ENCODE results near the gene RGS9BP. TPM values are rescaled to one million over a fixed set of nuclear protein-coding genes. Genes with fewer than 3 reads are reported as not detected.
"Not testable (repeated sequence)": the region's sequence is repeated elsewhere in the genome, so short reads cannot be mapped to it uniquely, and the experiment has no call there.

The RGS9BP gene
- polyA plus RNA-seq, 3 donors: 0.29 to 0.55 (median 0.34) TPM

DNA sequence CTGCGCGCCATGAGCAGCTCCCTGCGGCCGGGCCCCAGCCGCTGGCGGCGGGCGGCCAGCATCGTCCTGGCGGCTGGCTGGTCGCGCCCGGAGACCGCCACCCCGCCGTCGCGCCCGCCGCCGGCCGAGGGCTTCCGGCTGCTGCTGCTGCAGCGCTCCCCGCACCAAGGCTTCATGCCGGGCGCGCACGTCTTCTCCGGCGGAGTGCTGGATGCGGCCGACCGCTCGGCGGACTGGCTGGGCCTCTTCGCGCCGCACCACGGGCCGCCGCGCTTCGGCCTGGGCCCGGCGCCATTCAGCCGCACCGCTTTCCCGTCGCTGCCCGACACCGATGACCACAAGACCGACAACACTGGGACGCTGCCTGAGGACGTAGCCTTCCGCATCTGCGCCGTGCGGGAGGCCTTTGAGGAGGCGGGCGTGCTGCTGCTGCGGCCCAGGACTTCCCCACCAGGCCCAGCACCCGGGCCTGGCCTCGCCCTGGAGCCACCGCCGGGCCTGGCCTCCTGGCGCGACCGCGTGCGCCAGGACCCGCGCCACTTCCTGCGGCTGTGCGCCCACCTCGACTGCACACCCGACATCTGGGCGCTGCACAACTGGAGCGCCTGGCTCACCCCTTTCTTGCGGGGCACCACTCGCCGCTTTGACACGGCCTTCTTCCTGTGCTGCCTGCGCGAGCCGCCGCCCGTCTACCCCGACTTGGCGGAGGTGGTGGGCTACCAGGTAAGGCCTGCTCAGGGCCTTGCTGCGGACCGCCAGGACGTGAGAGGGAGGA, 16.5 kb downstream of the RGS9BP start:
- peak in 2 of 11 donors; percentile 54 to 58 for DNase-seq (ENCODE audit: extremely low read depth in 1 of 11, low read depth in 9 of 11, low spot score in 4 of 11)

DNA sequence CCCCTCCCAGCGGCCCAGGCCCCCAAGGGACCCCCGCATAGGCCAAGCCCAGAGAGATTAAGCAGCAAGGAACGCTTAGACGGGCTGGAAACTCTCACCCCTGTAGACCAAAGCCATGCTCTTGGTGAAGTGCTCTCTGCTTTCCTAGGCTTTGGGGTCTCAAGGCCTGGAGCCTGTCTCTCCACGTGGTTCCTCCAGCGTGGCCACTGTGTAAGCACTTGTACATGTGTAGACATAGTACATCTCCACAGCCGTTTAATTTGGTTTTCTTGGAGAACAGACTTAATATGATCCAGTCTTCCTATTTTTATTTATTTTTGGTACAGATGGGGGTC, 17.0 kb downstream of the RGS9BP start:
- DNase-seq (ENCODE audit: extremely low read depth in 1 of 11, low read depth in 9 of 11, low spot score in 4 of 11): no peak

DNA sequence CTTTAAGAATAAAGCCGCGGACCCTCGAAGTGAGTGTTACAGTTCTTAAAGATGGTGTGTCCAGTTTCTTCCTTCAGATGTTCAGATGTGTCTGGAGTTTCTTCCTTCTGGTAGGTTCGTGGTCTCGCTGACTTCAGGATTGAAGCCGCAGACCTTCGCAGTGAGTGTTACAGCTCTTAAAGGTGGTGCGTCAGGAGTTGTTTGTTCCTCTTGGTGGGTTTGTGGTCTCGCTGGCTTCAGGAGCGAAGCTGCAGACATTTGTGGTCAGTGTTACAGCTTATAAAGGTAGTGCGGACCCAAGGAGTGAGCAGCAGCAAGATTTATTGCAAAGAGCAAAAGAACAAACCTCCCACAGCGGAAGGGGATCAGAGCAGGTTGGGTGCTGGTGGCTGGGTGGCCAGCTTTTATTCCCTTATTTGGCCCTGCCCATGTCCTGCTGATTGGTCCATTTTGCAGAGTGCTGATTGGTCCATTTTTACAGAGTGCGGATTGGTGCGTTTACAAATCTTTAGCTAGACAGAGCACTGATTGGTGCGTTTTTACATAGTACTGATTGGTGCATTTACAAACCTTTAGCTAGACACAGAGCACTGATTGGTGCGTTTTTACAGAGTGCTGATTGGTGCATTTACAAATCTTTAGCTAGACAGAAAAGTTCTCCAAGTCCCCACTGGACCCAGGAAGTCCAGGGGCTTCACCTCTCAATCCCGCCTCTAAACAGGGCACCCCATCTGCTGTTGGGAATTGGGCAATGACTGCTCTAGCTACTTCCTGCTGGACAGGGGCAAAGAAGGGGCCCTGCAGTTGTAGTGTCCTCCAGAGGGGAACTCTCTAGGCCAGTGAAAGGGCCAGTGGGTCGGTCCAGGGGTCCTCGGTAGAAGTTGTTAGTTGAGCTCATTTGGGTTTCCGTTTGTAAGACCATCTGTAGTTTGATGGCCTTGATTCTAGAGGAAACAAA, 17.8 kb downstream of the RGS9BP start:
- not testable (repeated sequence) for DNase-seq (ENCODE audit: extremely low read depth in 1 of 11, low read depth in 9 of 11, low spot score in 4 of 11)

DNA sequence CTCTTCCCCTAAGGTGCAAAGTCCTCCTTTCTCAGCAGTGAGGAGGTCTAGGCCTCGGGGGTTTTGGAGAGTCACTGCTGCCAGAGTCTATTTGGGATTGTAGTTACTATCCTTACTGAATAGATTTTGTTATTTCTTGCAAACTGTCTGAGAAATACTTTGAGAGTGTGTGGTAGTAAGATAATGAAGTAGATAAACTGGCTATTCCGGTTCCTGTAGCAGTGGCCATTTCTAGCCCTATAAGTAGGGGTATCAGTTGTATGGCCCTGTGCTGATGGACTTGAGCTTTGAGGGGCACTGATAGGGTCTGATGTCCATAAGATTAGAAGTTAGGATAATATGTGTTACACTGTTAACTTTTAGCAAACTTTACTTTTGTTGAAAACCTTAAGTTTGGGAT, 18.7 kb downstream of the RGS9BP start:
- not testable (repeated sequence) for DNase-seq (ENCODE audit: extremely low read depth in 1 of 11, low read depth in 9 of 11, low spot score in 4 of 11)

DNA sequence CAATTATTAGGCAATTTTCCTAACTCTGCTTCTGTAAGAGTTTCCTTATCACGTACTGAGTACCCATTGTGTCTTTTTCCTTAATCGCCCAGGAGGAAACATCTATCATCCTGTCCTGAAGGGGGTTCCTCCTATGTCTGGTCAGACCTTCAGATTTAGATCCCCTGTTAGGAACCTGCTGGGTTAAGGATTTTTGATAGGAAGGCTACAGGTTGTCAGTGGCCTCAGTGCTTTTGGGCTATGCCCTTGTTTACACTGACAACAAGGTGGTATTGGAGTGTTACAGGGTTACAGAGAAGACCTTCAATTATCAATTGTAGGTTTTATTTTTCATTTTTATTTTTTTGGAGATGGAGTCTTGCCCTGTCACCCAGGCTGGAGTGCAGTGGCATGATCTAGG, 19.2 kb downstream of the RGS9BP start:
- DNase-seq (ENCODE audit: extremely low read depth in 1 of 11, low read depth in 9 of 11, low spot score in 4 of 11): not testable (repeated sequence)

DNA sequence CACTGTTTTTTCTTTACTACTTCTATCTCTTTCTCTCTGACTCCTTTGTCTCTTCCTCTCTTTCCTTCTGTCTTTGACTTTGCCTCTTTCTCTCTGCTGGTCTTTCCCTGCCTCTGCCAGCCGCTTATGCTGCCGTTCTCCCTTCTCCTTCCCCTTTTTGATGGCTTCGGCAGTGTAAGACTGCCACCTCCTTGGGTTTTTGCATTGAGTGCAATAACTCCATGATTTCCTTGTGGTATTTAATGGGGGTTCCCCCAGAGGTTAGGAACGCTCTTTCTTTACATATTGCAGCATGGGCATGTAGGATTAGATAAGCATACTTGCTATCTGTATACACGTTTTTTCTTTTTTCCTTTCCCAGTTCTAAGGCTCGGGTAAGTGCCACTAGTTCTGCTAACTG, 19.9 kb downstream of the RGS9BP start:
- not testable (repeated sequence) for DNase-seq (ENCODE audit: extremely low read depth in 1 of 11, low read depth in 9 of 11, low spot score in 4 of 11)

DNA sequence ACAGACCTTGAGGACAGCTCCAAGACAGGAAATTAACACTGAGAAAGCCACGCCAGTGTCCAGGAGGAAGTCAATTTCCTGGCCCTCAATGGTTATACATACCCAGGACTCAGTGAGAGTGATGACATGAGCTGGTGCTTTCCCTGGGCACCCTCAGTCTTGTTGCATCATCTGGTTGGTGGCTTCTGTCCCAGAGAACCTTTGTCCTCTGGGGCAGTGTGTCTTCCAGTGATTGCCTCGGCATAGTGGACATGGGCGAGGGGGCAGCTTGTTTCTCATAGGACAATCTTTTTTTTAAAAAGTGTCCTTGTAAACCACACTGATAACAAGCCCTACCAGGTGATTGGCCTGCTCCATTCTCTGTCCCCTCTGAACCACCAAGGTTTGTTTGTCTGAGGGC, 21.1 kb downstream of the RGS9BP start:
- not testable (repeated sequence) for DNase-seq (ENCODE audit: extremely low read depth in 1 of 11, low read depth in 9 of 11, low spot score in 4 of 11)

DNA sequence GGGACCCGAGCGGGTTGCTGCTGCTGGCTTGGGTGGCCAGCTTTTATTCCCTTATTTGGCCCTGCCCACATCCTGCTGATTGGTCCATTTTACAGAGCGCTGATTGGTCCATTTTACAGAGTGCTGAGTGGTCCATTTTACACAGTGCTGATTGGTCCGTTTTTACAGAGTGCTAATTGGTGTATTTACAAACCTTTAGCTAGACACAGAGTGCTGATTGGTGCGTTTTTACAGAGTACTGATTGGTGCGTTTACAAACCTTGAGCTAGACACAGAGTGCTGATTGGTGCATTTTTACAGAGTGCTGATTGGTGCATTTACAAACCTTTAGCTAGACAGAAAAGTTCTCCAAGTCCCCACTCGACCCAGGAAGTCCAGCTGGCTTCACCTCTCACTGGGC, 24.5 kb downstream of the RGS9BP start:
- not testable (repeated sequence) for DNase-seq (ENCODE audit: extremely low read depth in 1 of 11, low read depth in 9 of 11, low spot score in 4 of 11)

DNA sequence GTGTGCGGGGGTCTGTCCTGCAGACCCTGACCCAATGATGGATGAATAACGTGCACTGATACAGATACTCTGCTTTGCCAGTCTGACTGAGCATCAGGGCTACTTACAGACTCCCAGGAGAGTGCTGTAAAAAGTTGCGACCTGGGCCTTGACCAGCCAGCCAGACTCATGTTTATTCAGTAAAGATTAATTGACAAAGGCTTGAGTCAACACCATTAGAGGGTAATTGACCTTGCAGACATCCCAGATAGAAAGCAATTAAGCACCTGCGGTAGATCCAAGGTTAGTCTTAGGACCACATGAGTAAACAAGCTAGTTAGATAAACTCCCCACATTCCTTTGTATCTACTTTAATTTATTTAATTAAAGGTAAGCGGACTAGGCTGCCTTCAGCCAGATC, 26.4 kb downstream of the RGS9BP start:
- DNase-seq (ENCODE audit: extremely low read depth in 1 of 11, low read depth in 9 of 11, low spot score in 4 of 11): peak in 1 of 11 donors; percentile 37

DNA sequence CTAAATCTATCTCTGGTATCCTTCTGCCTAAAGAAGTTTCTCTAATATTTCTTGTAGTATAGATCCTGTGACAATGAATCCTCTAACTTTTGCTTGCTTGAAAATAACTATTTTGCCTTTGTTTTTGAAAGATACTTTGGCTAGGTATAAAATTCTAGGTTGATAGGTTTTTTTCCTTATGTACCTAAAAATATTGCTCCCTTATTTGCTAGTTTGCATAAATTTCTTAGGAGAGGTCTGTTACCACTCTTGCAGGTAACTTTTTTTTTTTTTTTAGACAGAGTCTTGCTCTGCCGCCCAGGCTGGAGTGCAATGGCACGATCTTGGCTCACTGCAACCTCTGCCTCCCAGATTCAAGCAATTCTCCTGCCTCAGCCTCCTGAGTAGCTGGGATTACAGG, 28.4 kb downstream of the RGS9BP start:
- DNase-seq (ENCODE audit: extremely low read depth in 1 of 11, low read depth in 9 of 11, low spot score in 4 of 11): not testable (repeated sequence)

DNA sequence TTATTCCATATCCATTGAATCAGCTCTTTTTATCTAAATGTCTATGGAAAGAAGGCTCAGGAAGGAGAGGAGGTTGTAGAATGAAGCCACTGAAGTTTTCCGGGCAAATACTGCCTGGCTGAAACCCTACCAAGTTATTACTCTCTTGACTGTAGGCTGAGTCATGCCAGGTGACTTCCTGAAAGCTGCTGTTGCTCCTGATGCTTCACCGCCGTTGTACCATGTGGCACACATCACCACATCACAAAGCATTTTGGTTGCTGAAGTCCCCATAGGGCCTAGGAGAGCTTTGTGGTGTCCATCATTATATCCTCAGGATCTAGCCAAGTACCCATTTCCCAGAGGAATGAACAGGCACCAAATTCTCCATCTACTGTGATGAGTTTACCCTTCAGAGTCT, 32.8 kb downstream of the RGS9BP start:
- DNase-seq (ENCODE audit: extremely low read depth in 1 of 11, low read depth in 9 of 11, low spot score in 4 of 11): no peak

DNA sequence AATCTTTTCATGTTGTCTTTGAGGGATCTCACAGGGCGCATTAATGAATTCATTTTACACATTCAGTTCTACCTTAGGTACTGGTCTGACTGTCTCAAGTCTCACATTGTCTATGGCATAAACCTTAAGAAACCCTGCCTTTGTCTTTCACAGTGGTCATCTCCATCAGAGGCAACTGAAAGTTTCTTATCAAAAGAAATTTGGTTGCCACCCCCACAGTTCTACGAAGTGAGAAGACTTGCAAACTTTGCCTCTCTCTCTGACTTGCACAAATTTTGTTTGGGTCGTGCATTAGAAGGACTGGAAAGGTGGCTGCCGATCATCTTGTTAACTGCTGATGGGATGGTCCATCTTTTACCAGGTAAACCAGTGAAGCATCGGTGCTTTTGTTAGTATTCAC, 33.4 kb downstream of the RGS9BP start:
- DNase-seq (ENCODE audit: extremely low read depth in 1 of 11, low read depth in 9 of 11, low spot score in 4 of 11): no peak

DNA sequence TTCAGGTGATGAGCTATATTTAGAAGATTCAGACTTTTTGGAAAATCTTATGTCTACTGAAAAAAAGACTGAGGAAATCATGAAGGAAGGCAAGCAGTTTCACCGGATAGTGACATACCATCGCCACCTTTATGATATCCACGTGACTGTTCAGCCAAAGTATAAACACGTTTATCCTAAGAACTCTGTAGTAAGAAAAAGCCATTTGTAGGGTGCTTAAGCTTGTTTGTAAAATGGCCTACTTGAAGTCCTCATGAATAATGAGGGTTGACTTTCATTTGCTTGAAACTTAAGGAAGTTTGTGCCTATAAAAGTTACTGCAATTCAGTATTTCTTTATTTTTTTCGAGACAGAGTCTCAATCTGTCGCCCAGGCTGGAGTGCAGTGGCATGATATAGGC, 36.1 kb downstream of the RGS9BP start:
- no peak for DNase-seq (ENCODE audit: extremely low read depth in 1 of 11, low read depth in 9 of 11, low spot score in 4 of 11)

DNA sequence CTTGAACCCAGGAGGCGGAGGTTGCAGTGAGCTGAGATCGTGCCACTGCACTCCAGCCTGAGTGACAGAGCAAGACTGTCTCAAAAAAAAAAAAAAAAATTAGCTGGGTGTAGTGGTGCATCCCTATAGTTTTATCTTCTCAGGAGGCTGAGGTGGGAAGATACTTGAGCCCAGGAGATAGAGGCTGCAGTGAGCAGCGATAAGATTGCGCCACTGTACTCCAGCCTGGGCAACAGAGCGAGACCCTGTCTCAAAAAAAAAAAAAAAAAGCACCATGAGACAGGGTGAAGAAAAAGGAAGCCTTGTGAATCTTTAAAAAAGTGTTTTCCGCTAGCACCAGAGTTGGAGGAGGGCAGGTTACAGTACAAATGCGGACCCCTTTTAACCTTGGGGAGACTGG, 40.6 kb downstream of the RGS9BP start:
- not testable (repeated sequence) for DNase-seq (ENCODE audit: extremely low read depth in 1 of 11, low read depth in 9 of 11, low spot score in 4 of 11)

DNA sequence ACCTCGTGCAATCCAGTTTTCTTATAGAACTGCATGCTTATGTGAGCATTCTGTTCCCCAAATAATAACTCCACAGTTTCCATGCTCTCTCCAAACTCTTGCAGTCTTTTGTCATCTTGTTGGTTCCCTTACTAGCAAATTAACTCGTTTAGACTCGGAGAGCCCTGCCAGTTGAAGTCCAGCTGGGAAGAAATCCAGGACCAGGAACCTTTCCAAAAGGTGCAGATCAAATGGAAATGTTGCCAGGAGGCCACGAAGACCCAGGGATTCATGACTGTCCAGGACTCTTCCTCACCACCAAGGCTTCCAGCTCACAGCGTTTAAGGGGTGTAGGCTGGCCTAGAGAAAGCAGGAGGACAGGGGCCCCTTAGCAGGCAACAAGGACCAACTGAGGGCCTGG, 41.8 kb downstream of the RGS9BP start:
- DNase-seq (ENCODE audit: extremely low read depth in 1 of 11, low read depth in 9 of 11, low spot score in 4 of 11): no peak

DNA sequence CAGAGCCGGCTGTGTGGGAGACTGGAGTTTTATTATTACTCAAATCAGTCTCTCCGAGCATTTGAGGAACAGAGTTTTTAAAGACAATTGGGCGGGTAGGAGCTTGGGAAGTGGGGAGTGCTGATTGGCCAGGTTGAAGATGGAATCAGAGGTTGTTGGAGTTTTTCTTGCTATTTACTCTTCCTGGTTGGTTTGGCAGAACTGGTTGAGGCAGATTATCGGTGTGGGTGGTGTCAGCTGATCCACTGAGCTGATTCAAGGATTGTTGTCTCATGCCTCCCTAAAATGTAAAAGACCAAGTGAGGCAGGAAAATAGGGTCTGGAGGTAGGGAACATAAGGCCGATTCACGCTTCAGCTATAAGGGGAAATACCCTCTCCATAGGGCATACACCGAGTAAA, 42.6 kb downstream of the RGS9BP start:
- DNase-seq (ENCODE audit: extremely low read depth in 1 of 11, low read depth in 9 of 11, low spot score in 4 of 11): no peak

DNA sequence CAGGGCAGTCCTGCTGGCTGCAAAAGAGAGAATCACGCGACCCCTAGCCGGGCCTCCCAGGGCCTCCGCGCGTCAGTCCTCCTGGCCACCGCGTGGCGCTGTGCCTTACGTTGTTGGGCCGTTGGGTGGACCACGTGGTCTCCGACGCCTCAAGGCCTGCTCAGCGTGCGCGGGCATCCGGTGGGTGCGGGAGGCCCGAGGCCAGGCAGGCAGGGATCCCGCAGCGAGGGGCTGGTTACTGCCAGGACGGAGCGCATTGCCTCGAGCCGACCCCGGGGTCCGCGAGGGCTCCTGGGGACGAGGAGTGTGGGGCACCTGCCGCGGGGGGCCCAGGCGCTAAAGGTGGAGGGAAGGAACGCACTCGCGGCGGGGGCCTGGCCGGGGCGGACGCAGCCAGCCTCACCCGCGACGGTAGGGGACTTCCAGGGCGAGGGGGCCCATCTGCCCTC, 44.0 kb downstream of the RGS9BP start, which contains the start of gene TDRD12:
Gene TDRD12 (plus strand): TSS at position 157 of the 449 bp plus-strand sequence. CDS start 306 bp downstream, outside the sequence.
- no peak for DNase-seq (ENCODE audit: extremely low read depth in 1 of 11, low read depth in 9 of 11, low spot score in 4 of 11)

DNA sequence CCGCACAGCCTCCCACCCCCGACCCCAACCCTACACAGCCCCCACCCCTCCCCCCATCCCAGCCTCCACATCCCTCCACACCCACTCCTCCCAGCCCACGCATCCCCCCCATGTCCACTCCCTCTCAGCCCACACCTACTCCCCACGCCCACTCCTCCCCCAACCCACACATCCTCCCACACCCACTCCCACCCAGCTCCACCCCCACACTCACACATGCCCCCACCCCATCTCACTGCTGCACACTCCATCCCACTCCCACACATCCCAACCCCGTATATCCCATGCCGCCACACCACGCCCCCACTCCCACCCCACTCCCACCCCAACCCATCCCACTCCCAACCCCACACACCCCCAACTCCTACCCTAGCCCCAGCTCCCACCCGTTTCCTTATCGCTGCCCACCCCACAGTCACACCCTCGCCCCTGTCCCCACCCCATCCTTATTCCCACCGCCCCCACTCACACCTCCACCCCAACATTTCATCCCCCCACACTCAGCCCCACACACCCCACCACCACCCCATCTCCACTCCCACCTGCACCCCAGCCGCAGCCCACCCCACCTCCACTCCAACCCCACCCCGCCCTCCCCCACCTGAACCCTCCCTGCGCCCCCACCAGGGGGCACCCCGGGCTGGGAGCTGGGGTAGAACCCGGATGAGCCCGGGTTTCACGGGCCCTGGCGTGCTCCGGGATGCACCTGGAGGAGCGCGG, 44.7 kb downstream of the RGS9BP start:
- DNase-seq (ENCODE audit: extremely low read depth in 1 of 11, low read depth in 9 of 11, low spot score in 4 of 11): no peak

DNA sequence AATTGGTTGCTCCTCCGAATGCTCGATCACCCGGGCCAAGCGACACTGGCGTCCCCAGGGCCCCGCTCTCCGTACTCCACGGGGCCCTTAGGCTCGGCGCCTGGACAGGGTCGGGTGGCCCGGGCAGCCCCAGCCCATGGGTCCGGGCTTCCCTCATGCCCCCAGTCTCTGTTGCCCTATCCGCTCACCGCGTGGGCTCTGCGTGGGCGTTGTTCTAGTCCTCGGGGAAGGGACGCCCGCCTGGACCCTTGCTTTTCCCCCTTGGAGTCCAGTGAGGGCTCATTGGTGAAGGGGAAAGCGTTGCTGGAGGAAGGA, 45.2 kb downstream of the RGS9BP start:
- DNase-seq (ENCODE audit: extremely low read depth in 1 of 11, low read depth in 9 of 11, low spot score in 4 of 11): no peak
